GM18951 (cell line): ENCODE data around the gene SMPD3.

Experiments
- POLR2A ChIP-seq: IDR thresholded peaks from 4 replicates; pipeline ENCODE4 v1.6.1; 2011; ENCODE audit warnings: mild to moderate bottlenecking; ENCODE audit not compliant: insufficient read length, insufficient read depth; ENCODE audit errors: extremely low read depth
- in situ Hi-C: fragments of 300-500 bp; cut with MboI; formaldehyde crosslinking; loops from one replicate; pipeline ENCODE4 v1.12.0; 2022; ENCODE audit warnings: low sequenced_read_pairs, mixed read lengths, inconsistent platforms; ENCODE audit not compliant: unreplicated experiment

Gene SMPD3

DNA sequence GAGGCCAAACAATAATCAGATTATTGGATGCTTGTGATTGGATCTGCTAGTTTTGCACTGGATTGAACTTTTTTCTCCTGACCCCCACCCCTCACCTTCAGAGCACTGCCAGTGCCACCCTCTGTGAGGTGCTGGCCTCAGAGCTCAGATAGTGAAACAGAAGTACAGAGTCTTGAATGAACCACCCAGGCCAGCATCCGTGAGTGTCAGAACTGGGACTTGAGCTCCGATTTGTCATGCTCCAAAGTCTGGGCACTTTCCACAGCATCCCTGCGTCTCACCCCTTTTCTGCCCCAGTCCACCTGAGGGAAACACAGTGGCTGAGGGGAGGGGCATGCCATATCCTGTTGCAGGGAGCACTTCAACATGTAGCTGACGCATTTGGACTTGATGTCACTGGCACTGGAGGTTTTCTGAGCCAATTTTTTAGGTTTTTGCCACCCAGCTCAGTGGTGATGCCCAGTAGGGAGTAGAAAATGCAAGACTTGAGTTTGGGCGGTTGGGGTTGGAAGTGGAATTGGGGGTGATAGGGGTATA is 47.3 kb downstream of the SMPD3 start:
- in situ Hi-C loops = no loop called here
- no peak for TF ChIP-seq POLR2A

DNA sequence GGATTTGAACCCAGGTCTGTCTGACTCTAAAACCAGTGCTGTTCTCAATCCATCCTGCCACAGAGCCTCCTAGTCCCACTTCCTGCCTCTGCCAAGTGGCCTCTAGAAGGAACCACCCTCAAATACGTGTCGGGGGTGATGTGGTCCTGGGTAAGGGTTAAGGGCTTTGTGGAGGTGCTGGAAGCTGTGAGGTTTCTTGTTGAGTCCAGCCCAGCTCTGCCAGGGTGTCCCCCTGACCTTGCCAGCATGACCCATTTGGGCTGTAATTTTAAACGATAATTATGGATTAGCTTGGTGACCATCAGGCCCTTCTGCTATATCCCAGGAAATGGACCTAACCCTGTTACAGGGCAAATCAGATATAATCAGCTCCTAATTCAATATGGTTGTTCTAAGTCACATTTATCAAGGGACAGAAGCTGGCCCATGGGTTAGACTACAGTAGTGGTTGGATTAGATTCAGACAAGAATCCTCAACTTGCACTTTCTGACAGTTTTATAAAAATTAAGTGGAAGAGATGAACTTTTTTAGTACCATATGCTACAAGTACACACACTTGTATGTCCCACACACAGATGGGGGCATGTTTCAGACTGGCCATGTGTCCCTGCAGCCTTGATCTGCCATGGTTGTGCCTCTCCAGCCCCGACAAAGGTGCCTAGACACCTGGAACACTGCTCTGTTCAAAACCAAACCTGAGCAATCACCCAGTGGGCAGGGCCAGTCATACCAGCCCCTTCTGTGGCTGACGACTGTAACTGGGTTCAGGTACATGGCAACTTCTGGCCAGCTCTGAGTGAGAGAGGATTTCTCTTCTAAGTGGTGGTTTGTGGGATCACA is 48.0 kb downstream of the SMPD3 start:
- TF ChIP-seq POLR2A = no peak
- in situ Hi-C loops = no loop called here

GRCh38 chr16:68399456-68399855 is 48.9 kb downstream of the SMPD3 start:
- no peak for TF ChIP-seq POLR2A
- in situ Hi-C loops = loop anchor here (10.0 kb wide), 1 partner anchor 115 kb away; no protein-coding TSS in a partner anchor

DNA sequence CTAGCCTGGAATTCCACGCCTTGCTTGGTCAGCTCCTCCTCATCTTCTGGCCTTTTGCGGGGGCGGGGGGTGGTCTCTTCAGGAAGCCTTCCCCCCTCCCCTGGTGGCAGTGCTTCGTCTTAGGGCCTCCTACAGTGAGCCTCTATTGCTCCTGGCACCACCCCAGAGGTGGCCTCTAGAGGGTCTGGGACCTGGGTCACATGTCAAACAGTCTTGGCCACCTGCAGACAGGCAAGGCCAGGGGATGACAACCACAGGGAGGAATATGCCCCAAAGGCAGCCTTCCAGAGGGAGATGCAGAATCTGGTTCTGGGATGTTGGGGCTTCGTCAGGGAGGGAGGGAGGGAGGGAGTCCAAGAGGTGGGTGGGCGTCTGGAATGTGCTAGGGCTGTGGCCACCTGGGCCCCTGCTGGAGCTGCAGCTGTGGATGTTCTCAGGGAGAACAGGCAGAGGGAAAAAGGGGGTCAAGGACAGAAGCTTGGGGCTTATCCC is 50.6 kb downstream of the SMPD3 start:
- no peak for TF ChIP-seq POLR2A
- in situ Hi-C loops = loop anchor here (10.0 kb wide), 1 partner anchor 117 kb away; no protein-coding TSS in a partner anchor

GRCh38 chr16:68396481-68396880 is 51.8 kb downstream of the SMPD3 start:
- in situ Hi-C loops = loop anchor here (10.0 kb wide), 1 partner anchor 118 kb away; no protein-coding TSS in a partner anchor
- no peak for TF ChIP-seq POLR2A

GRCh38 chr16:68395815-68396214 is 52.5 kb downstream of the SMPD3 start:
- TF ChIP-seq POLR2A = no peak
- in situ Hi-C loops = loop anchor here (10.0 kb wide), 1 partner anchor 119 kb away; no protein-coding TSS in a partner anchor

DNA sequence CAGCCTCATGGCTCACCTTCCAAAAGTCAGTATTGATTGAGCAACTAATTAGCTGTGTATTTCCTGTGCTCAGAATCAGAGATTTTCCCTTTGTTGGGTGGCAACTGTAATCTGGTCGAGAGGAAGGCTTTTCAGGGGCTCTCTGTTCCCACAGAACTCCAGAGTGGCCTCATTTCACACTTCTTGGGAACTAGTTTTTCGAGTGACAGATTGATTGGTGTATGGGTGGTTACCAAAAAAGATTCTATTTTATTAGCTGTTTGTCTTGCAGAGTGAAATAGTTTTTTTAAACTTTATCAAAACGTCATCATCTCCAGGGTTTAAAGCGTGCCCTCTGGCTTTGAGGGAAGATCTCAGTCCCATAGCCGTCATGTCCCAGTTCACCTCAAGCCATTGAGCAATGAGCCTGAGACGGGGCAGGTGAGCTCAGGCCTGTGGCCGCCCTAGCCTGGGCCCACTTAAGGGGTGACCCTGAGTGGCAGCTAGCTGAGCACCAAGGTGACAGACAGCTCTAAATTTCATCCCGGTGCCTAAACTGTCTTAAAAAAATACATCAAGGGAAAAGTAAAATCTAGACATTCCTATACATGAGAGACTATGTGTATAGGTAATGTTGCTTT is 53.0 kb downstream of the SMPD3 start:
- in situ Hi-C loops = loop anchor here (10.0 kb wide), 1 partner anchor 120 kb away; no protein-coding TSS in a partner anchor
- TF ChIP-seq POLR2A = no peak

DNA sequence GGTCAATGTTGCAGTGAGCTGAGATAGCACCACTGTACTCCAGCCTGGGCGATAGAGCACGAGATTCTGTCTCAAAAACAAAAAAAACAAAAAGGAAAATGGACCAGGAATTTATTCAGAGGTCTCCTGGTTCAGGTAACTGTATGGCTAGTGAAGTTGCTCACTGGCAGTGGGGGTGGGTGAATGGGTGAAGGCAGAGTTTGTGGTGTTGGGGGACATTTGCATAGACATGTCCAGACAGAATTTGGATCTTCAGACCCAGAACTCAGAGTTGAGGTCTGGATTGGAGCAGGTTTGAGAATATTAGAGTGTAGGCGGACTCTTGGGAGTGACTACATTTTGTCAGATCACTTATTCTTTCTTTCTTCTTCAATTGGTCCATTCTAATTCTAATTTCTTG is 55.0 kb downstream of the SMPD3 start:
- in situ Hi-C loops = loop anchor here (10.0 kb wide), 1 partner anchor 121 kb away; no protein-coding TSS in a partner anchor
- no peak for TF ChIP-seq POLR2A

DNA sequence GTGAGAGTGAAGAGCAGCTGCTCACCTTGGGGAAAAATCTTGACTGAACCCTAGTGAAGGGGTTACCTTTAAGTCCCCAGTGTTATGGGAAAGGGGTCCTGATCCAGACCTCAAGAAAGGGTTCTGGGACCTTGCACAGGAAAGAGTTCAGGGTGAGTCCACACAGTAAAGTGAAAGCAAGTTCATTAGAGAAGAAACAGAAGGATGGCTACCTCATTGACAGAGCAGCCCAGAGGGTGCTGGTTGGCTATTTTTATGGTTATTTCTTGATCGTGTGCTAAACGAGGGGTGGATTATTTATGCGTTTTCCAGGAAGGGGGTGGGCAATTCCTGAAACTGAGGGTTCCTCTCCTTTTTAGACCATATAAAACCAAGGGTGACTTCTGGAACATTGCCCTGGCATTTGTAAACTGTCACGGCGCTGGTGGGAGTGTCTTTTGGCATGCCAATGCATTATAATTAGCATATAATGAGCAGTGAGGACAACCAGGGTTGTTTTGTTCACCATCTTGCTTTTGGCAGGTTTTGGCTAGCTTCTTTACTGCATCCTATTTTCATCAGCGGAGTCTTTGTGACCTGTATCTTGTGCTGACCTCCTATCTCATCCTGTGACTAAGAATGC is 58.4 kb downstream of the SMPD3 start:
- TF ChIP-seq POLR2A = no peak

DNA sequence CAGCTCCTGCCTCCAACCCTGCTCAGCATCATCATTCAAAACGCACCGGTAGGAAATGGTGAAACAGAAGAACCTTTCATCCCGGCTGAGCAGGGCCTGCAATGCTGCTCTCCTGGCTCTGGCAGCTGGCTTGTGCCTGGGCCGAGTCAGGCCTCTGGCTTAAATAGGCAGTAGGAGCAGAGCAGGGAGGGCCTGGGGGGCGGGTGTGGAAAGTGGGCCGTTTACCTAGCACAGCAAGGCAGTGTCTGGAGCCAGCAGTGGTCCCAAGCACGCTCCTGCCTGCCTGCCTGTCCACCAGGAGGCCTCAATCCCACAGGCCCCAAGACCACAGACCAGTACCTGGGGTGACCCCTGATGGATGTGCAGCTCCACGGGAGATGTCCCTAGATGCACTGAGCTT is 59.3 kb downstream of the SMPD3 start:
- TF ChIP-seq POLR2A = no peak
- in situ Hi-C loops = no loop called here

More for the DNA sequence above, 58.4 kb downstream of the SMPD3 start:
- in situ Hi-C loops = loop anchor here (10.0 kb wide), 1 partner anchor 125 kb away; no protein-coding TSS in a partner anchor

- in situ Hi-C loops = no loop called here
Observed at GRCh38 chr16:68388124-68388523, 60.2 kb downstream of the SMPD3 start.

GRCh38 chr16:68387301-68387700 is 61.0 kb downstream of the SMPD3 start:
- no peak for TF ChIP-seq POLR2A
- in situ Hi-C loops = no loop called here

More at GRCh38 chr16:68388124-68388523, 60.2 kb downstream of the SMPD3 start:
- TF ChIP-seq POLR2A = no peak

DNA sequence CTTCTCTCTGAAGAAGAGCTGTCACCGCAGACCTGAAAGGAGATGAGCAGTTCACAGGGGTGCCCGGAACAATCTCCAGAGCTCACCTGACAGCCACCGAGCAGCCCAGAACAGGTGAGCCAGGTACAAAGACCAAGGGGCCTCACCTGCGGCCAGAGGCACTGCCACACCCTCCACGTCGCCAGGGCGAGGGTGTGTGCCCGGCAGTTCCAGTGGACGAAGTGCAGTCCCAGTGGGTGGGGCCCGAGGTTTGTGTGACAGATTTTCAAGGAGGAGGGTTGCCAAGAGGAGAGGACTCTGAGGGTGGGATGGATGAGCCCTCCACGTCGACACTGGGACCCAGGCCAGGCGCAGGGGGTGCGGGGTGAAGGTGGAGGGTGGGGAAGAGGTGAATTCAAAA is 61.7 kb downstream of the SMPD3 start:
- no peak for TF ChIP-seq POLR2A
- in situ Hi-C loops = no loop called here
